ENCODE measurements around the gene HDGF. TPM values are rescaled to one million over a fixed set of nuclear protein-coding genes. Genes with fewer than 3 reads are reported as not detected.

Gene HDGF
- total RNA-seq, 8 experiments from 2014 or later = 93.4 to 328 (median 187) TPM

GRCh38 chr1:156692441-156692924 lies 59.0 kb downstream of the HDGF start:
- no peak for ATAC-seq (replicated peaks in 6 of 8)
- Histone ChIP-seq H3K4me3 (no peak overlapping the region), H3K27ac (peak overlapping the region; percentile 4 to 51)

More at GRCh38 chr1:156692441-156692924, 59.0 kb downstream of the HDGF start:
- H3K4me1 ChIP-seq (replicated peaks in 1 of 2) = peaks cover 60 to 64% of the 10 kb centered on the region in 2 donors
- 0 to 7% (median 0%) methylated on average over 1 to 4 of the region's 13 CpGs; no CpG with 5 or more reads in 7 of the 10 experiments for WGBS, 10 experiments
- in situ Hi-C loops (cut with MboI; ENCODE audit: low pct_unique_long_range_greater_than_20kb in 2 of 9, low sequenced_read_pairs in 9 of 9, unreplicated experiment in 9 of 9) = loop anchor here in 2 of 9 experiments (25.0 kb wide), 1 partner anchor 170 kb away; the partner anchor contains the start of genes INSRR (in 2 of the 2) and NTRK1 (in 2 of the 2)

Other genes starting within 250 kb of the HDGF start
- gene IQGAP3, start 179.1 kb downstream of the HDGF start, total RNA-seq = 10 to 100 TPM in 3 of 8 experiments, 1 to 10 TPM in 3, under 1 TPM in 2; 0.20 to 11.6 (median 1.5) TPM
- gene TTC24, start 172.0 kb downstream of the HDGF start, total RNA-seq = 1 to 10 TPM in 1 of 8 experiments, under 1 TPM in 3, not detected in 4; 0.14 to 1.9 (median 0.58) TPM
- 100 to 1,000 TPM in 1 of 8 experiments, 10 to 100 TPM in 7; 50.1 to 168 (median 66.6) TPM for gene NAXE, start 159.9 kb downstream of the HDGF start, total RNA-seq
- 10 to 100 TPM; 14.7 to 50.1 (median 30.5) TPM for gene GPATCH4, start 150.2 kb downstream of the HDGF start, total RNA-seq
- gene HAPLN2, start 132.3 kb downstream of the HDGF start, total RNA-seq = 1 to 10 TPM in 6 of 8 experiments, under 1 TPM in 1, not detected in 1; 0.46 to 8.7 (median 3.3) TPM
- gene BCAN, start 109.6 kb downstream of the HDGF start, total RNA-seq = 10 to 100 TPM in 1 of 8 experiments, 1 to 10 TPM in 4, under 1 TPM in 3; 0.66 to 25.1 (median 1.7) TPM
- gene NES, start 74.3 kb downstream of the HDGF start, total RNA-seq = 100 to 1,000 TPM in 5 of 8 experiments, 10 to 100 TPM in 1, 1 to 10 TPM in 2; 5.5 to 863 (median 150) TPM
- 100 to 1,000 TPM in 5 of 8 experiments, 10 to 100 TPM in 1, 1 to 10 TPM in 2; 1.4 to 813 (median 186) TPM for gene CRABP2, start 46.1 kb downstream of the HDGF start, total RNA-seq
- gene METTL25B, start 23.2 kb downstream of the HDGF start, total RNA-seq = 10 to 100 TPM; 14.3 to 37.1 (median 24.2) TPM
- gene ISG20L2, start 22.9 kb downstream of the HDGF start, total RNA-seq = 10 to 100 TPM; 25.1 to 45.2 (median 33.0) TPM
- gene MRPL24, start 10.6 kb downstream of the HDGF start, total RNA-seq = 100 to 1,000 TPM in 4 of 8 experiments, 10 to 100 TPM in 4; 81.4 to 166 (median 101) TPM
- 10 to 100 TPM; 35.4 to 73.4 (median 56.8) TPM for gene PRCC, start 15.9 kb upstream of the HDGF start, total RNA-seq
- 1 to 10 TPM in 4 of 8 experiments, under 1 TPM in 4; 0.33 to 3.5 (median 0.92) TPM for gene SH2D2A, start 65.2 kb upstream of the HDGF start, total RNA-seq
- 1 to 10 TPM in 1 of 8 experiments, under 1 TPM in 6, not detected in 1; 0.05 to 1.6 (median 0.11) TPM for gene INSRR, start 107.4 kb upstream of the HDGF start, total RNA-seq
- gene NTRK1, start 109.2 kb upstream of the HDGF start, total RNA-seq = 1 to 10 TPM in 2 of 8 experiments, under 1 TPM in 5, not detected in 1; 0.27 to 2.5 (median 0.61) TPM
- gene PEAR1, start 142.0 kb upstream of the HDGF start, total RNA-seq = 1 to 10 TPM in 2 of 8 experiments, under 1 TPM in 5, not detected in 1; 0.14 to 2.8 (median 0.41) TPM
- gene LRRC71, start 169.0 kb upstream of the HDGF start, total RNA-seq = 1 to 10 TPM in 6 of 8 experiments, under 1 TPM in 1, not detected in 1; 0.83 to 2.3 (median 1.3) TPM